ENCODE data around the gene LRMDA. TPM values are rescaled to one million over a fixed set of nuclear protein-coding genes. Genes with fewer than 3 reads are reported as not detected.

Gene LRMDA
- total and polyA plus RNA-seq, 4 experiments from 2014 or later, result not detected

GRCh38 chr10:75648854-75649253 is 217.4 kb downstream of the LRMDA start:
- Histone ChIP-seq H3K9me3 (ENCODE audit: control insufficient read depth in 1 of 2, low read length in 2 of 2) (no peaks in the 10 kb centered on the region), H3K4me1 (ENCODE audit: insufficient read depth, low read length) (no peaks in the 10 kb centered on the region), H3K27me3 (ENCODE audit: insufficient read depth, low read length) (no peaks in the 10 kb centered on the region), H3K27ac (ENCODE audit: low read depth, low read length) (no peak overlapping the region), H3K4me3 (ENCODE audit: low read length in 2 of 2) (no peak overlapping the region), H3K36me3 (ENCODE audit: insufficient read depth, low read length) (no peaks in the 10 kb centered on the region)
- H3K27me3 Mint-ChIP-seq, result peaks cover 0 to 2% of the 10 kb centered on the region in 2 donors
- no peak overlapping the region for H3K4me3 Mint-ChIP-seq
- ChIA-PET POLR2A (ENCODE audit: partially characterized antibody) (no interaction called here), CTCF (ENCODE audit: partially characterized antibody) (no interaction called here)
- no peaks in the 10 kb centered on the region for H3K4me1 Mint-ChIP-seq
- no peak for DNase-seq
- intact Hi-C loops (cut with micrococcal nuclease), result no loop called here
- H3K27ac Mint-ChIP-seq, result no peak overlapping the region
- peaks cover 0 to 2% (median 0%) of the 10 kb centered on the region in 8 donors for H3K9me3 Mint-ChIP-seq
- no peaks in the 10 kb centered on the region for H3K36me3 Mint-ChIP-seq

GRCh38 chr10:75649466-75649865 is 218.0 kb downstream of the LRMDA start:
- Mint-ChIP-seq H3K9me3 (peaks cover 0 to 2% (median 0%) of the 10 kb centered on the region in 8 donors), H3K4me1 (no peaks in the 10 kb centered on the region), H3K27me3 (peaks cover 2% of the 10 kb centered on the region in 2 donors), H3K36me3 (no peaks in the 10 kb centered on the region), H3K27ac (no peak overlapping the region), H3K4me3 (no peak overlapping the region)
- no peaks in the 10 kb centered on the region for H3K27me3 ChIP-seq (ENCODE audit: insufficient read depth, low read length)
- intact Hi-C loops (cut with micrococcal nuclease), result no loop called here
- no peak for DNase-seq
- no peaks in the 10 kb centered on the region for H3K4me1 ChIP-seq (ENCODE audit: insufficient read depth, low read length)
- H3K27ac ChIP-seq (ENCODE audit: low read depth, low read length), result no peak overlapping the region
- H3K36me3 ChIP-seq (ENCODE audit: insufficient read depth, low read length), result no peaks in the 10 kb centered on the region
- H3K4me3 ChIP-seq (ENCODE audit: low read length in 2 of 2), result no peak overlapping the region
- POLR2A ChIA-PET (ENCODE audit: partially characterized antibody), result no interaction called here
- no peaks in the 10 kb centered on the region for H3K9me3 ChIP-seq (ENCODE audit: control insufficient read depth in 1 of 2, low read length in 2 of 2)
- CTCF ChIA-PET (ENCODE audit: partially characterized antibody), result no interaction called here

GRCh38 chr10:75650648-75651047 is 219.2 kb downstream of the LRMDA start:
- no peak for DNase-seq
- no peaks in the 10 kb centered on the region for H3K36me3 ChIP-seq (ENCODE audit: insufficient read depth, low read length)
- no peak overlapping the region for H3K27ac Mint-ChIP-seq
- H3K27me3 Mint-ChIP-seq, result peaks cover 2 to 3% of the 10 kb centered on the region in 2 donors
- no peaks in the 10 kb centered on the region for H3K36me3 Mint-ChIP-seq
- no peaks in the 10 kb centered on the region for H3K4me1 Mint-ChIP-seq
- CTCF ChIA-PET (ENCODE audit: partially characterized antibody), result no interaction called here
- POLR2A ChIA-PET (ENCODE audit: partially characterized antibody), result no interaction called here
- H3K4me3 ChIP-seq (ENCODE audit: low read length in 2 of 2), result no peak overlapping the region
- H3K27me3 ChIP-seq (ENCODE audit: insufficient read depth, low read length), result no peaks in the 10 kb centered on the region
- no peaks in the 10 kb centered on the region for H3K4me1 ChIP-seq (ENCODE audit: insufficient read depth, low read length)
- no peak overlapping the region for H3K27ac ChIP-seq (ENCODE audit: low read depth, low read length)
- H3K4me3 Mint-ChIP-seq, result no peak overlapping the region
- intact Hi-C loops (cut with micrococcal nuclease), result no loop called here
- H3K9me3 ChIP-seq (ENCODE audit: control insufficient read depth in 1 of 2, low read length in 2 of 2), result no peaks in the 10 kb centered on the region
- peaks cover 0 to 2% (median 0%) of the 10 kb centered on the region in 8 donors for H3K9me3 Mint-ChIP-seq

GRCh38 chr10:75651417-75651816 is 220.0 kb downstream of the LRMDA start:
- H3K27ac Mint-ChIP-seq, result no peak overlapping the region
- Histone ChIP-seq H3K36me3 (ENCODE audit: insufficient read depth, low read length) (no peaks in the 10 kb centered on the region), H3K27me3 (ENCODE audit: insufficient read depth, low read length) (no peaks in the 10 kb centered on the region), H3K9me3 (ENCODE audit: control insufficient read depth in 1 of 2, low read length in 2 of 2) (no peaks in the 10 kb centered on the region), H3K4me3 (ENCODE audit: low read length in 2 of 2) (no peak overlapping the region), H3K27ac (ENCODE audit: low read depth, low read length) (no peak overlapping the region), H3K4me1 (ENCODE audit: insufficient read depth, low read length) (no peaks in the 10 kb centered on the region)
- H3K27me3 Mint-ChIP-seq, result peaks cover 2 to 3% of the 10 kb centered on the region in 2 donors
- H3K4me3 Mint-ChIP-seq, result no peak overlapping the region
- DNase-seq, result no peak
- CTCF ChIA-PET (ENCODE audit: partially characterized antibody), result no interaction called here
- POLR2A ChIA-PET (ENCODE audit: partially characterized antibody), result no interaction called here
- no peaks in the 10 kb centered on the region for H3K36me3 Mint-ChIP-seq
- no peaks in the 10 kb centered on the region for H3K4me1 Mint-ChIP-seq
- H3K9me3 Mint-ChIP-seq, result peaks cover 0 to 2% (median 0%) of the 10 kb centered on the region in 8 donors
- intact Hi-C loops (cut with micrococcal nuclease), result no loop called here

GRCh38 chr10:75652146-75652740 is 220.8 kb downstream of the LRMDA start:
- H3K27me3 ChIP-seq (ENCODE audit: insufficient read depth, low read length), result no peaks in the 10 kb centered on the region
- H3K27ac ChIP-seq (ENCODE audit: low read depth, low read length), result no peak overlapping the region
- DNase-seq, result no peak
- peaks cover 2 to 7% of the 10 kb centered on the region in 2 donors for H3K27me3 Mint-ChIP-seq
- H3K4me1 Mint-ChIP-seq, result no peaks in the 10 kb centered on the region
- no peaks in the 10 kb centered on the region for H3K36me3 Mint-ChIP-seq
- peaks cover 0 to 5% (median 0%) of the 10 kb centered on the region in 8 donors for H3K9me3 Mint-ChIP-seq
- POLR2A ChIA-PET (ENCODE audit: partially characterized antibody), result no interaction called here
- intact Hi-C loops (cut with micrococcal nuclease), result no loop called here
- H3K4me3 Mint-ChIP-seq, result no peak overlapping the region
- no peak overlapping the region for H3K27ac Mint-ChIP-seq
- no peaks in the 10 kb centered on the region for H3K4me1 ChIP-seq (ENCODE audit: insufficient read depth, low read length)
- CTCF ChIA-PET (ENCODE audit: partially characterized antibody), result no interaction called here
- H3K4me3 ChIP-seq (ENCODE audit: low read length in 2 of 2), result no peak overlapping the region
- H3K36me3 ChIP-seq (ENCODE audit: insufficient read depth, low read length), result no peaks in the 10 kb centered on the region
- no peaks in the 10 kb centered on the region for H3K9me3 ChIP-seq (ENCODE audit: control insufficient read depth in 1 of 2, low read length in 2 of 2)

GRCh38 chr10:75653761-75654160 is 222.3 kb downstream of the LRMDA start:
- Histone ChIP-seq H3K9me3 (ENCODE audit: control insufficient read depth in 1 of 2, low read length in 2 of 2) (no peaks in the 10 kb centered on the region), H3K36me3 (ENCODE audit: insufficient read depth, low read length) (no peaks in the 10 kb centered on the region), H3K4me3 (ENCODE audit: low read length in 2 of 2) (no peak overlapping the region), H3K4me1 (ENCODE audit: insufficient read depth, low read length) (no peaks in the 10 kb centered on the region), H3K27ac (ENCODE audit: low read depth, low read length) (no peak overlapping the region), H3K27me3 (ENCODE audit: insufficient read depth, low read length) (no peaks in the 10 kb centered on the region)
- H3K27ac Mint-ChIP-seq, result no peak overlapping the region
- no peak overlapping the region for H3K4me3 Mint-ChIP-seq
- peaks cover 2 to 10% of the 10 kb centered on the region in 2 donors for H3K27me3 Mint-ChIP-seq
- no peaks in the 10 kb centered on the region for H3K4me1 Mint-ChIP-seq
- ChIA-PET POLR2A (ENCODE audit: partially characterized antibody) (no interaction called here), CTCF (ENCODE audit: partially characterized antibody) (no interaction called here)
- DNase-seq, result no peak
- intact Hi-C loops (cut with micrococcal nuclease), result no loop called here
- peaks cover 0 to 5% (median 0%) of the 10 kb centered on the region in 8 donors for H3K9me3 Mint-ChIP-seq
- H3K36me3 Mint-ChIP-seq, result no peaks in the 10 kb centered on the region

GRCh38 chr10:75654171-75654771 is 222.8 kb downstream of the LRMDA start:
- Histone ChIP-seq H3K27ac (ENCODE audit: low read depth, low read length) (no peak overlapping the region), H3K36me3 (ENCODE audit: insufficient read depth, low read length) (no peaks in the 10 kb centered on the region), H3K4me1 (ENCODE audit: insufficient read depth, low read length) (no peaks in the 10 kb centered on the region), H3K4me3 (ENCODE audit: low read length in 2 of 2) (no peak overlapping the region), H3K27me3 (ENCODE audit: insufficient read depth, low read length) (no peaks in the 10 kb centered on the region), H3K9me3 (ENCODE audit: control insufficient read depth in 1 of 2, low read length in 2 of 2) (no peaks in the 10 kb centered on the region)
- no peak for DNase-seq
- Mint-ChIP-seq H3K36me3 (no peaks in the 10 kb centered on the region), H3K4me1 (no peaks in the 10 kb centered on the region), H3K4me3 (no peak overlapping the region), H3K27me3 (peaks cover 3 to 12% of the 10 kb centered on the region in 2 donors), H3K27ac (no peak overlapping the region), H3K9me3 (peaks cover 0 to 5% (median under 1%) of the 10 kb centered on the region in 8 donors)
- intact Hi-C loops (cut with micrococcal nuclease), result no loop called here
- ChIA-PET CTCF (ENCODE audit: partially characterized antibody) (no interaction called here), POLR2A (ENCODE audit: partially characterized antibody) (no interaction called here)
